SHP77 treated with DMSO at 0.1 percent for 48 hours (cell line): ENCODE data around the gene TAPBPL.
"Not testable (repeated sequence)": the region's sequence is repeated elsewhere in the genome, so short reads cannot be mapped to it uniquely, and the experiment has no call there.

Experiments
- DNase-seq: peaks from one replicate; lab custom pipeline; 2025; lab: John Stamatoyannopoulos, UW

TAPBPL gene

GRCh38 chr12:6490673-6491072, 38.8 kb downstream of the TAPBPL start:
- not testable (repeated sequence) for DNase-seq

GRCh38 chr12:6492838-6493496, 41.1 kb downstream of the TAPBPL start, which contains the start of gene MRPL51:
MRPL51 (minus strand) TSS chr12:6493262; CDS start chr12:6493136, 126 bp downstream.
- peak; percentile 28 for DNase-seq

GRCh38 chr12:6493497-6494257, 41.8 kb downstream of the TAPBPL start, which contains the start of gene NCAPD2:
NCAPD2 (plus strand) TSS chr12:6494102; CDS start chr12:6495099, 997 bp downstream.
- DNase-seq, result peak; percentile 67

- no peak for DNase-seq
Observed at GRCh38 chr12:6494258-6494743, 42.5 kb downstream of the TAPBPL start.

GRCh38 chr12:6494968-6495367, 43.1 kb downstream of the TAPBPL start:
- no peak for DNase-seq

- DNase-seq, result not testable (repeated sequence)
Observed at GRCh38 chr12:6497291-6497690, 45.4 kb downstream of the TAPBPL start.

- no peak for DNase-seq
Observed at GRCh38 chr12:6500466-6500865, 48.6 kb downstream of the TAPBPL start.

GRCh38 chr12:6507102-6507998, 55.5 kb downstream of the TAPBPL start:
- DNase-seq, result no peak

- DNase-seq, result no peak
Observed at GRCh38 chr12:6508087-6508486, 56.2 kb downstream of the TAPBPL start.
